Body of pancreas (tissue), 4 donors: ENCODE results near the gene KLHL15.

Source experiments
- CTCF ChIP-seq, 7 experiments: fragments of 450-650 bp in 4 of 7; fragments of 200-600 bp in 3 of 7; sonication (generic) in 3 of 7; IDR thresholded peaks; one replicate each; pipeline ENCODE4 v1.5.1; 2016 to 2019; ENCODE audit warnings: antibody characterized with exemption in 7 of 7
- POLR2A ChIP-seq, 3 donors: fragments of 450-650 bp; IDR thresholded peaks; one replicate each; pipeline ENCODE4 v1.6.1; 2016; ENCODE audit warnings: antibody characterized with exemption in 3 of 3, mild to moderate bottlenecking in 2 of 3

GRCh38 chrX:23953908-23954269 lies 73.1 kb downstream of the KLHL15 start:
- TF ChIP-seq POLR2A (IDR thresholded peaks at IDR 0.05), result no peak
- TF ChIP-seq CTCF (IDR thresholded peaks at IDR 0.05), result no peak
